Measurements from ENCODE around the gene DNAJC5. TPM values are rescaled to one million over a fixed set of nuclear protein-coding genes. Genes with fewer than 3 reads are reported as not detected.
A peak's percentile ranks its signal among the peaks of the same experiment; 100 is the strongest.

Gene DNAJC5
- total RNA-seq, 2 experiments from 2014 or later, result 54.0 to 58.7 TPM

DNA sequence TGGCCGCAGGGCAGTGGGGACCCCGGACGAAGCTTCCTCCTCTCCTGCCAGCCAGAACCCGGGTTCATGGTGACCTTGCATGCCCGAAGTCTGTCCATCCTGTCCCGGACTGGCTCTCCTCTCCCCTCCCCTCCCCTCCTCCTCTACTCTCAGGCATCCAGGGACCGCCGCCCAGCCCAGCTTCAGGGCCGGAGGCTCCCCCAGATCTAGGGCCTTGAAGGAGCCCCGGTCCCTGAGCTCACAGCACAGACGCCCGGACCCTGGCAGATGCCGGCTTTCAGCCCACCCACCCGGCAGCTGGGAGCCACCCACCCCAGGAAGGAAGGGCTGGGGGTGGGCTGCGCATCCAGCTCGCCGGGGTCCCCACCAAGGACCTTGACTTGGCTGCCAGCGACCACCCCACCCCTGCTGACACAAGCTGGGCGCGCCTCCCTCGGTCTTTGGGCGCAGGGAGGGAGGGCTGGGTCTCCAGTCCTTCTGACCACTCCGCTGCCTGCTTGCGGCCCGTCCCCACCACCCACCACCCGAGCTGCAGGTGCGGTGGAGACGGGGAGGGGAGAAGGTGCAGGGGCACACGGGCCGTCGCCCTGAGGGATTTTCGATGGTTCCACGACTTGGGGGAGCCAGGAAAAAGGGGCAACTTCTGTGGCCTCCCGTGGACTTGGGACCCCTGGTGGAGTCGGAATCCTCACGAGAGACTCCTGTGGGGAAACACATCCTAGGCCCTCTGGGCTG is 39.4 kb upstream of the DNAJC5 start:
- Mint-ChIP-seq H3K27me3 (peaks cover 13% of the 10 kb centered on the region), H3K27ac (no peak overlapping the region), H3K4me3 (no peak overlapping the region), H3K9me3 (no peaks in the 10 kb centered on the region), H3K36me3 (ENCODE audit: low read depth) (no peaks in the 10 kb centered on the region), H3K4me1 (peaks cover 25% of the 10 kb centered on the region)
- CTCF ChIA-PET, result interaction anchor here (1.1 to 1.3 kb wide), 2 partner anchors 13 to 14 kb away, joined by 3 read pairs; no protein-coding TSS in a partner anchor
- no peak for DNase-seq
- POLR2A ChIA-PET, result no interaction called here

GRCh38 chr20:63856098-63856511 is 38.8 kb upstream of the DNAJC5 start:
- no peaks in the 10 kb centered on the region for H3K9me3 Mint-ChIP-seq
- H3K27ac Mint-ChIP-seq, result no peak overlapping the region
- peaks cover 19% of the 10 kb centered on the region for H3K4me1 Mint-ChIP-seq
- ChIA-PET POLR2A (no interaction called here), CTCF (interaction anchor here (1.1 to 1.3 kb wide), 2 partner anchors 12 to 14 kb away, joined by 3 read pairs; no protein-coding TSS in a partner anchor)
- peaks cover 3% of the 10 kb centered on the region for H3K36me3 Mint-ChIP-seq (ENCODE audit: low read depth)
- no peak overlapping the region for H3K4me3 Mint-ChIP-seq
- no peak for DNase-seq
- peaks cover 7% of the 10 kb centered on the region for H3K27me3 Mint-ChIP-seq

DNA sequence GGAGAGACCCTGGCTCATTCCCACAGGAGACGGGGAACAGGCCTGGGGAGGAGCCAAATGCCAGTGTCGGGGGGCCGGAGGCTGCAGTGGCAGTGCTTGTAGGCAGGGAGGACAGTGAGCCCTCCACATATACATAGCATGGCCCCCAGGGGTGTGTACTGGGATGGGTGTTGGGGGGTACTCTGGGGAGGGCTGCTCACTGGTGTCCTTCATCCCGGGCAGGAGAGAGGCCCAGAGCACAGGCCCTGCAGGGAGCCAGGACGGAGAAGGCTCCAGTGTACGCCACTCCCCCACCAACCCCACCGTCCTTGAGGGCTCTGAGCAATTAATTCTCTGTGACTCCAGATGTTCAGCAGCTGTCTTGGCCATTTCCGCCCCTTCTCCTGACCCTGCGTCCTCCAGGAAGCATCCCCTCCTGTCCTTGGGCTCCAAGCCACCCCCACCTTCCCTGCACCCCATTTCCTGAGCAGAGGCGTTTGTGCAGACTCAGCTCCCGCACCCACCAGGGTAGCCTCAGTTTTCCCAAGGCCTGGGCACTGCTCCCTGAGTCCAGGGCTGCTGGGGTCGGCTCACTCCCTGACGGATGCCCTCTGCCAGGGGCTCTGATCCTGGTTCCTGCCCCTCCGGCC is 37.0 kb upstream of the DNAJC5 start:
- POLR2A ChIA-PET, result no interaction called here
- Mint-ChIP-seq H3K9me3 (no peaks in the 10 kb centered on the region), H3K36me3 (ENCODE audit: low read depth) (peaks cover 5% of the 10 kb centered on the region), H3K4me3 (no peak overlapping the region), H3K27me3 (no peaks in the 10 kb centered on the region), H3K27ac (no peak overlapping the region), H3K4me1 (peaks cover 13% of the 10 kb centered on the region)
- CTCF ChIA-PET, result no interaction called here
- no peak for DNase-seq

DNA sequence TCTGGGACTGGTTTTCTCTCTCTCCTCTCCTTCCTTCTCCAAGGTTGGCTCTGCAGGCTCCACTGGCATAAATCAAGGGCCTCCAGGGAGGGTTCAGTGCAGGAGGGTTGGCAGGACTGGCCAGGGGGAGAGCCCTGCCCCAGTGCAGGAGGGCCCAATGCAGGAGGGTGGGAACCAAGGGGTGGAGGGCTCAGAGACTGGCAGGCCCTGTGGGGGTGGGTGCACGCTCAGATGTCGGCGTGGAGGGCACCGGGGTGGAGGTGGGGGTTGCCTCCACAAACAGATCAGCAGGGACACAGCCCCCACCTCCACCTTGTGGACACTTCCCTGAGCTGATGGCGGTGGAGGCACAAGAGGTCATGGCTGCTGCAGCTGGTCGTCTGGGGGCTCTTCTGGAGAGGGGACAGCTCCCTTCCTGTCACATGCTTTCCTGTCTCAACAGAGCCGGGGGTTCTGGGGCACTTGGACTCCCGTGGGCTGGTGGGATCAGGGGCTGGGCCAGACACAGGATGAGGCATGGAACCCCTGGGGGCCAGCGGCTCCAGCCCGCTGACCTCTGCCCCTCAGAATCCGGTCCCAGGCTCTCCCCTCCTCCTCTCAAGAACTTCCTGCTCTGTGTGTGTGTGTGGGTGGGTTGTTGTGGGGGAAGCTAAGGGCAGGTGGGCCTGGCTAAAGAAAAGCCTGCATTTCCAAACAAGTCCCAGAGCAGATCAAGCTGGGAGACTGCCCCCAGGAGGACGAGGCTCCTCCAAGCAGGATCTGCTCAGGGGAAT is 36.3 kb upstream of the DNAJC5 start:
- H3K27me3 Mint-ChIP-seq, result no peaks in the 10 kb centered on the region
- ChIA-PET CTCF (interaction anchor here (0.5 kb wide), 1 partner anchor 10 kb away, joined by 3 read pairs; no protein-coding TSS in a partner anchor), POLR2A (no interaction called here)
- no peak overlapping the region for H3K4me3 Mint-ChIP-seq
- H3K36me3 Mint-ChIP-seq (ENCODE audit: low read depth), result peaks cover 10% of the 10 kb centered on the region
- no peak overlapping the region for H3K27ac Mint-ChIP-seq
- H3K9me3 Mint-ChIP-seq, result no peaks in the 10 kb centered on the region
- no peak for DNase-seq
- peaks cover 20% of the 10 kb centered on the region for H3K4me1 Mint-ChIP-seq

- peaks cover 26% of the 10 kb centered on the region for H3K4me1 Mint-ChIP-seq
- CTCF ChIA-PET, result interaction anchor here (0.5 to 0.6 kb wide), 2 partner anchors 9 to 10 kb away, joined by 3 read pairs; no protein-coding TSS in a partner anchor
- H3K36me3 Mint-ChIP-seq (ENCODE audit: low read depth), result peaks cover 15% of the 10 kb centered on the region
- H3K27ac Mint-ChIP-seq, result no peak overlapping the region
- no peaks in the 10 kb centered on the region for H3K9me3 Mint-ChIP-seq
- no peaks in the 10 kb centered on the region for H3K27me3 Mint-ChIP-seq
- no peak overlapping the region for H3K4me3 Mint-ChIP-seq
- no peak for DNase-seq
- POLR2A ChIA-PET, result no interaction called here
Measured at GRCh38 chr20:63859166-63859699, 35.7 kb upstream of the DNAJC5 start.

DNA sequence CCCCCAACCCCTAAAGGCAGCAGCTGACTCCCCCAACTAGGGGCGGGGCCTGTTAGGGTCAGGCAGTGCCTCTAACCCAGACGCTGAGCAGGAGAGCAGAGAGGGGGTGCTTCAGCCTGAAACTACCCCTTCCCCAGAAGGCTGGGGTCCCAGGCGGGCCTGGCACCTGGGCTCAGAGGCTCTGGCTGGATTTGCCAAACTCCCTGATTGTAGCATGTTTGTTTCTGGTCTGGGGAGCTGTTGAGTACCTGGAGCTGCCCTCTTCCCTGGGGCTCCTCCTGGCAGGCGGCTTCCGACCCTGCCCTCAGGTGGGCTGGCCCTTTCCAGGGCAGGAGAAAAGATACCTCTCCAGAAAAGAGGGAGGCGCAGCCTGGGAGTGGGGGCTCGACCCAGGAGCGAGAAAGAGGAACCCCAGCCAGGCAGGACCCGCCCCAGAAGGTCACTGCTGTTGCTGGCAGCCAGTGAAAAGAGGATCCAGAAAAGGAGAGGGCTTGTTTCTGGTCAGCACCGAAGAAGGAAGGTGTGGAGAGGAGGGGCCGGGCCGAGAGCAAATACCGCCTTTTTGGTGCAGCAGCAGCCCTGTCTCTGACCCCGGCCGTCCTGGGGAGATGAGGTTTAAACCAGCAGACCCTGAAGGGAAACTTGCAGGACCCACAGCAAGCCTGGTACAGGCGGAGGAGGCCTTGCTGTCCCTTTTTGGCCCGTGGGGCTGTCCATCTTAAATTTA is 34.4 kb upstream of the DNAJC5 start:
- H3K27ac Mint-ChIP-seq, result no peak overlapping the region
- H3K36me3 Mint-ChIP-seq (ENCODE audit: low read depth), result peaks cover 15% of the 10 kb centered on the region
- ChIA-PET POLR2A (no interaction called here), CTCF (no interaction called here)
- no peak overlapping the region for H3K4me3 Mint-ChIP-seq
- H3K4me1 Mint-ChIP-seq, result peaks cover 27% of the 10 kb centered on the region
- H3K9me3 Mint-ChIP-seq, result no peaks in the 10 kb centered on the region
- no peak for DNase-seq
- no peaks in the 10 kb centered on the region for H3K27me3 Mint-ChIP-seq

DNA sequence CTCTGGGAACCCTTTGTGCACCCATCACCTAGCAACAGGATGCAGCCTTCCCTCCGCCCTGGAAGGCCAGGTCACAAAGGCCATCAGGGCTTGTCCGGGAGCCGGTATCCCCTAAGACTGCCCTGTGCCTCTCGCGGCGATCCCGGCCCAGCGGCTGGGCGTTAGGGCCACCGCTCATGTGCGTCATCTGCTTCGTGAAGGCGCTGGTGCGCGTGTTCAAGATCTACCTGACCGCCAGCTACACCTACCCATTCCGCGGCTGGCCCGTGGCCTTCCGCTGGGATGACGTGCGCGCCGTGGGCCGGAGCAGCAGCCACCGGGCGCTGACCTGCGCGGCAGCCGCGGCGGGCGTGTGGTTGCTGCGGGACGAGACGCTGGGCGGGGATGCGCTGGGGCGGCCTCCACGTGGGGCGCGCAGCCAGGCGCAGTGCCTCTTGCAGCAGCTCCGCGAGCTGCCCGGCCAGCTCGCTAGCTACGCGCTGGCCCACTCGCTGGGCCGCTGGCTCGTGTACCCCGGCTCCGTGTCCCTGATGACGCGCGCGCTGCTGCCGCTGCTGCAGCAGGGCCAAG is 33.5 kb upstream of the DNAJC5 start, which contains the start of gene ABHD16B:
ABHD16B (plus strand) TSS at position 134 of the 570 bp plus-strand sequence; CDS start at position 177, 43 bp downstream.
- Mint-ChIP-seq H3K27ac (no peak within 1 kb of the TSS), H3K9me3 (no peaks in the 10 kb centered on the region), H3K4me3 (no peak within 1 kb of the TSS), H3K4me1 (peaks cover 34% of the 10 kb centered on the region), H3K27me3 (no peaks in the 10 kb centered on the region), H3K36me3 (ENCODE audit: low read depth) (peaks cover 15% of the 10 kb centered on the region)
- no peak for DNase-seq
- CTCF ChIA-PET, result interaction anchor here (1.2 kb wide), 1 partner anchor 10 kb away, joined by 3 read pairs; no protein-coding TSS in a partner anchor
- POLR2A ChIA-PET, result no interaction called here

DNA sequence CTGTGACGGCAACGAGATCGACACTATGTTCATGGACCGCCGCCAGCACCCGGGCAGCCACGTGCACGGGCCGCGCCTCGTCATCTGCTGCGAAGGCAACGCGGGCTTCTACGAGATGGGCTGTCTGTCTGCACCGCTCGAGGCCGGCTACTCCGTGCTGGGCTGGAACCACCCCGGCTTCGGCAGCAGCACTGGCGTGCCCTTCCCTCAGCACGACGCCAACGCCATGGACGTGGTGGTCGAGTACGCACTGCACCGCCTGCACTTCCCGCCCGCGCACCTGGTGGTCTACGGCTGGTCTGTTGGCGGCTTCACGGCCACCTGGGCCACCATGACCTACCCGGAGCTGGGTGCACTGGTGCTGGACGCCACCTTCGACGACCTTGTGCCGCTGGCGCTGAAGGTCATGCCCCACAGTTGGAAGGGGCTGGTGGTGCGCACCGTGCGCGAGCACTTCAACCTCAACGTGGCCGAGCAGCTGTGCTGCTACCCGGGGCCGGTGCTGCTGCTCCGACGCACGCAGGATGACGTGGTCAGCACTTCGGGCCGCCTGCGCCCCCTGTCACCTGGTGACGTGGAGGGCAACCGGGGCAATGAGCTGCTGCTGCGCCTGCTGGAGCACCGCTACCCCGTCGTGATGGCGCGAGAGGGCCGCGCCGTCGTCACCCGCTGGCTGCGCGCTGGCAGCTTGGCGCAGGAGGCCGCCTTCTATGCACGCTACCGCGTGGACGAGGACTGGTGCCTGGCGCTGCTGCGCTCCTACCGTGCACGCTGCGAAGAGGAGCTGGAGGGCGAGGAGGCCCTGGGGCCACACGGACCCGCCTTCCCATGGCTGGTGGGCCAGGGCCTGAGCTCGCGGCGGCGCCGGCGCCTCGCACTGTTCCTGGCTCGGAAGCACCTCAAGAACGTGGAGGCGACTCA is 32.7 kb upstream of the DNAJC5 start:
- no peak for DNase-seq
- H3K36me3 Mint-ChIP-seq (ENCODE audit: low read depth), result peaks cover 15% of the 10 kb centered on the region
- H3K27ac Mint-ChIP-seq, result no peak overlapping the region
- POLR2A ChIA-PET, result no interaction called here
- H3K4me1 Mint-ChIP-seq, result peaks cover 34% of the 10 kb centered on the region
- H3K4me3 Mint-ChIP-seq, result no peak overlapping the region
- H3K27me3 Mint-ChIP-seq, result no peaks in the 10 kb centered on the region
- no peaks in the 10 kb centered on the region for H3K9me3 Mint-ChIP-seq
- CTCF ChIA-PET, result interaction anchor here (1.2 to 1.7 kb wide), 2 partner anchors 11 to 20 kb away, joined by 3 to 4 read pairs; no protein-coding TSS in a partner anchor

GRCh38 chr20:63863021-63863797 is 31.7 kb upstream of the DNAJC5 start:
- H3K4me3 Mint-ChIP-seq, result peak overlapping the region; percentile 89
- no peak for DNase-seq
- peaks cover 40% of the 10 kb centered on the region for H3K4me1 Mint-ChIP-seq
- no peaks in the 10 kb centered on the region for H3K9me3 Mint-ChIP-seq
- peak overlapping the region; percentile 94 for H3K27ac Mint-ChIP-seq
- peaks cover 20% of the 10 kb centered on the region for H3K36me3 Mint-ChIP-seq (ENCODE audit: low read depth)
- POLR2A ChIA-PET, result no interaction called here
- no peaks in the 10 kb centered on the region for H3K27me3 Mint-ChIP-seq
- CTCF ChIA-PET, result interaction anchor here (0.7 to 3.4 kb wide), 9 partner anchors 10 to 176 kb away, joined by 3 to 20 read pairs (median 3); partner anchors contain the start of genes ARFRP1, LIME1, PRPF6 and ZGPAT

GRCh38 chr20:63863798-63864544 is 31.0 kb upstream of the DNAJC5 start:
- POLR2A ChIA-PET, result interaction anchor here (1.2 kb wide), 1 partner anchor 28 kb away, joined by 3 read pairs; no protein-coding TSS in a partner anchor
- Mint-ChIP-seq H3K27me3 (no peaks in the 10 kb centered on the region), H3K4me3 (peak overlapping the region; percentile 89), H3K27ac (peak overlapping the region; percentile 94), H3K4me1 (peaks cover 35% of the 10 kb centered on the region), H3K36me3 (ENCODE audit: low read depth) (peaks cover 22% of the 10 kb centered on the region), H3K9me3 (no peaks in the 10 kb centered on the region)
- peak; percentile 86 for DNase-seq
- CTCF ChIA-PET, result interaction anchor here (0.7 to 3.4 kb wide), 10 partner anchors 9 to 175 kb away, joined by 3 to 20 read pairs (median 4); partner anchors contain the start of genes ARFRP1, LIME1, PRPF6 and ZGPAT

Measured in activated CD4-positive, alpha-beta T cell treated with anti-CD3 and anti-CD28 coated beads, Interleukin-2, amount 10 ng/mL, durations not matched to agents 7 days and 5 days (primary cell).